A549 (cell line): ENCODE measurements around the gene LAP3. TPM values are rescaled to one million over a fixed set of nuclear protein-coding genes. Genes with fewer than 3 reads are reported as not detected.

Source experiments
- ATAC-seq, 2 experiments: fragments of 200-7000 bp in 1 of 2; fragments of >200 bp in 1 of 2; cut with Nextera tagmentation in 1 of 2; cut with Tn5 transposase in 1 of 2; 3 replicates each; pipeline versions ENCODE4 v1.8.0 to v1.9.1; 2018 to 2020; ENCODE audit warnings: mild to moderate bottlenecking in 1 of 2, moderate library complexity in 1 of 2
- CTCF ChIA-PET: fragments of 300-600 bp; sonication (Branson Sonifier 250); formaldehyde crosslinking; extraction: SDS; loops from one replicate; lab custom pipeline; 2021; ENCODE audit warnings: antibody characterized with exemption, inconsistent platforms; lab: Yijun Ruan, JAX
- POLR2A ChIA-PET: fragments of 350-600 bp; formaldehyde crosslinking; extraction: SDS; loops from one replicate; lab custom pipeline; 2021; ENCODE audit warnings: antibody characterized with exemption, inconsistent platforms; lab: Yijun Ruan, JAX
- DNase-seq, 2 experiments: peaks; one replicate each; pipeline versions ENCODE4 v3.0.0 to v3.0.0-alpha.2; 2011 to 2016; ENCODE audit warnings: low read depth in 1 of 2, low spot score in 1 of 2
- FAIRE-seq: peaks from 2 replicates; lab custom pipeline; 2011; peaks lifted over from hg19 to GRCh38; lab: Jason Lieb, UNC
- H3K27ac ChIP-seq, 2 experiments: fragments of >200 bp; sonication (Bioruptor Twin); formaldehyde crosslinking; 3 replicates each; pipeline ENCODE4 v1.5.1; 2016 to 2017
- H3K4me1 ChIP-seq: fragments of >200 bp; sonication (Bioruptor Twin); formaldehyde crosslinking; 3 replicates; pipeline ENCODE4 v1.6.1; 2016
- H3K4me2 ChIP-seq: fragments of >200 bp; sonication (Bioruptor Twin); formaldehyde crosslinking; 3 replicates; pipeline ENCODE4 v1.6.1; 2016
- H3K4me3 ChIP-seq: fragments of >200 bp; sonication (Bioruptor Twin); formaldehyde crosslinking; 3 replicates; pipeline ENCODE4 v1.5.1; 2016
- H3K9me3 ChIP-seq: fragments of >200 bp; sonication (Bioruptor Twin); formaldehyde crosslinking; 3 replicates; pipeline ENCODE4 v1.6.1; 2016
- BHLHE40 ChIP-seq: IDR thresholded peaks from 2 replicates; pipeline ENCODE4 v1.6.1; 2012; ENCODE audit warnings: low read depth, low read length, inconsistent platforms
- CBX2 ChIP-seq: fragments of 200-600 bp; sonication (generic); IDR thresholded peaks from 2 replicates; pipeline ENCODE4 v1.6.1; 2016; ENCODE audit warnings: low read depth, mild to moderate bottlenecking, borderline replicate concordance
- CBX8 ChIP-seq: fragments of 200-600 bp; sonication (generic); IDR thresholded peaks from 2 replicates; pipeline ENCODE4 v1.6.1; 2016
- EHF ChIP-seq: fragments of 250-450 bp; sonication (Bioruptor Pico); IDR thresholded peaks from 2 replicates; pipeline ENCODE4 v1.5.0; 2020; ENCODE audit warnings: mild to moderate bottlenecking
- EP300 ChIP-seq, 2 experiments: fragments of >200 bp; sonication (Bioruptor Twin); formaldehyde crosslinking; IDR thresholded peaks; 2 replicates in 1 of 2; 3 replicates in 1 of 2; pipeline ENCODE4 v1.6.1; 2016 to 2017
- ESRRA ChIP-seq: fragments of 150-350 bp; IDR thresholded peaks from 2 replicates; pipeline ENCODE4 v1.6.1; 2014; ENCODE audit warnings: mild to moderate bottlenecking, low read length, borderline replicate concordance
- FOSB ChIP-seq: fragments of 250-450 bp; sonication (Bioruptor Pico); IDR thresholded peaks from 2 replicates; pipeline ENCODE4 v1.5.0; 2020; ENCODE audit warnings: mild to moderate bottlenecking, moderate library complexity
- FOSL2 ChIP-seq, 2 experiments: fragments of 450-650 bp in 1 of 2; fragments of >200 bp in 1 of 2; sonication (Bioruptor Twin) in 1 of 2; formaldehyde crosslinking; IDR thresholded peaks; 2 replicates each; pipeline versions ENCODE4 v1.5.0 to v1.6.1; 2016 to 2020; ENCODE audit warnings: mild to moderate bottlenecking in 1 of 2, moderate library complexity in 1 of 2
- FOXS1 ChIP-seq: fragments of 250-450 bp; sonication (Bioruptor Pico); IDR thresholded peaks from 2 replicates; pipeline ENCODE4 v1.5.0; 2020; ENCODE audit warnings: mild to moderate bottlenecking, moderate library complexity
- HDAC2 ChIP-seq: fragments of 200-600 bp; sonication (generic); IDR thresholded peaks from 2 replicates; pipeline ENCODE4 v1.6.1; 2016
- HOXA7 ChIP-seq: fragments of 250-450 bp; sonication (Bioruptor Pico); IDR thresholded peaks from 2 replicates; pipeline ENCODE4 v1.5.0; 2020; ENCODE audit warnings: mild to moderate bottlenecking, moderate library complexity
- HOXB13 ChIP-seq: fragments of 250-450 bp; sonication (Bioruptor Pico); IDR thresholded peaks from 2 replicates; pipeline ENCODE4 v1.5.0; 2020; ENCODE audit warnings: low read depth, mild to moderate bottlenecking, moderate library complexity
- HOXB5 ChIP-seq: fragments of 250-450 bp; sonication (Bioruptor Pico); IDR thresholded peaks from 2 replicates; pipeline ENCODE4 v1.5.0; 2020; ENCODE audit warnings: mild to moderate bottlenecking, moderate library complexity
- JUN ChIP-seq, 2 experiments: fragments of >200 bp; sonication (Bioruptor Twin); formaldehyde crosslinking; IDR thresholded peaks; 2 replicates in 1 of 2; 3 replicates in 1 of 2; pipeline ENCODE4 v1.6.1; 2016 to 2017
- KDM5A ChIP-seq: fragments of 200-600 bp; sonication (generic); IDR thresholded peaks from 2 replicates; pipeline ENCODE4 v1.6.1; 2016; ENCODE audit warnings: antibody characterized with exemption, mild to moderate bottlenecking
- NFE2L2 ChIP-seq: fragments of 150-350 bp; conservative IDR thresholded peaks from 2 replicates; pipeline ENCODE4 v1.6.1; 2014; ENCODE audit warnings: low read length
- PHF8 ChIP-seq: fragments of 200-600 bp; sonication (generic); IDR thresholded peaks from 2 replicates; pipeline ENCODE4 v1.6.1; 2016; ENCODE audit warnings: low read depth, mild to moderate bottlenecking, antibody characterized with exemption, moderate library complexity, borderline replicate concordance
- POLR2AphosphoS2 ChIP-seq: conservative IDR thresholded peaks from 2 replicates; pipeline ENCODE4 v1.6.1; 2012; ENCODE audit warnings: low read length, improper control_type of control experiment, inconsistent platforms
- RAD21 ChIP-seq, 2 experiments: fragments of >200 bp in 1 of 2; sonication (Bioruptor Twin) in 1 of 2; formaldehyde crosslinking in 1 of 2; IDR thresholded peaks in 1 of 2; conservative IDR thresholded peaks in 1 of 2; 2 replicates in 1 of 2; 3 replicates in 1 of 2; pipeline ENCODE4 v1.6.1; 2012 to 2018; ENCODE audit warnings: inconsistent platforms in 1 of 2
- RCOR1 ChIP-seq: fragments of 150-350 bp; IDR thresholded peaks from 2 replicates; pipeline ENCODE4 v1.6.1; 2014; ENCODE audit warnings: antibody characterized with exemption, low read length, low read depth
- SMC3 ChIP-seq: fragments of >200 bp; sonication (Bioruptor Twin); formaldehyde crosslinking; IDR thresholded peaks from 3 replicates; pipeline ENCODE4 v1.6.1; 2018; ENCODE audit warnings: inconsistent platforms
- TFCP2L1 ChIP-seq: fragments of 250-450 bp; sonication (Bioruptor Pico); IDR thresholded peaks from 2 replicates; pipeline ENCODE4 v1.5.0; 2021; ENCODE audit warnings: mild to moderate bottlenecking
- TP53 ChIP-seq: fragments of 250-450 bp; sonication (Bioruptor Pico); IDR thresholded peaks from 2 replicates; pipeline ENCODE4 v1.5.0; 2021; ENCODE audit warnings: mild to moderate bottlenecking, moderate library complexity
- ZC3H11A ChIP-seq: fragments of 450-650 bp; IDR thresholded peaks from 2 replicates; pipeline ENCODE4 v1.6.1; 2014; ENCODE audit warnings: antibody characterized with exemption, mild to moderate bottlenecking
- WGBS: methylation state at CpG from one replicate; pipeline ENCODE4 v1.1.6; 2017; ENCODE audit errors: missing lambda C conversion rate; 5-methylcytosine and 5-hydroxymethylcytosine counted together
- polyA plus RNA-seq, 4 experiments: library from polyadenylated mRNA; depleted of rRNA in 3 of 4; stranded (reverse); fragments of >200 nt; fragmentation: RNase III in 1 of 4; extraction: RNeasy Plus Mini Kit Qiagen cat#74134 plus additional on column Dnase treatment in 1 of 4; gene quantifications; 2 replicates in 3 of 4; 3 replicates in 1 of 4; pipeline ENCODE4 v1.2.3, GENCODE V29; 2011 to 2017
- TF ChIP-seq, protein P1 (sequence below): fragments of >200 bp; sonication (Bioruptor Twin); formaldehyde crosslinking; IDR thresholded peaks from 3 replicates; pipeline ENCODE4 v1.6.1; 2016
- TF ChIP-seq, protein P2 (sequence below): fragments of >200 bp; sonication (Bioruptor Twin); formaldehyde crosslinking; IDR thresholded peaks from 2 replicates; pipeline ENCODE4 v1.6.1; 2016
- TF ChIP-seq, protein P3 (sequence below): fragments of 150-350 bp; IDR thresholded peaks from 2 replicates; pipeline ENCODE4 v1.6.1; 2014; ENCODE audit warnings: low read depth, mild to moderate bottlenecking, low read length
- TF ChIP-seq, protein P4 (sequence below): fragments of 250-450 bp; sonication (Bioruptor Pico); IDR thresholded peaks from 2 replicates; pipeline ENCODE4 v1.5.0; 2021; ENCODE audit warnings: mild to moderate bottlenecking, moderate library complexity, borderline replicate concordance
- TF ChIP-seq, protein P5 (sequence below): IDR thresholded peaks from 2 replicates; pipeline ENCODE4 v1.6.1; 2012; ENCODE audit warnings: low read depth, borderline replicate concordance

Gene LAP3
- polyA plus RNA-seq, 2 of the 4 experiments (the other 2 are of a cell fraction): 38.6 to 46.2 TPM

DNA sequence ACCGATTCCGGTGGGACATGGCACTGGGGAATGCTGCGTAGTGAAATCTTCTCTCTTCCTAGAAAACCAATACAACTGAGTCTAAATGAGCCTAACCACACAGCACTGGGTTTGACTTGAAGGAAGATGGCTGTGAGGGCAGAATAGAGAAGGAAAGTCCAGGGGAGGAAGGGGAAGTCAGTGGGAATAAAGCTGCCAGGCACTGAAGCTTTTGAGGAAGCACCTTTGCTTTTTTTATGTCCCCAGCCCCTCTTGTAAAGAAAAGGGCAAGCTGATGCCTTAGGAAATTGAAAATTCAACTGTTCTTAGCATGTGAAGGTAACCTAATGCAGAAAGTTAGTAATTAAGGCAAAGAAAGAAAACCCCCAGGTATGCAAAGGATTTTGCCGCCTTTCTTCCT lies 58.1 kb downstream of the LAP3 start:
- Histone ChIP-seq H3K4me1 (no peaks in the 10 kb centered on the region), H3K4me2 (no peak overlapping the region), H3K27ac (no peak overlapping the region), H3K9me3 (no peaks in the 10 kb centered on the region), H3K4me3 (no peak overlapping the region)
- TF ChIP-seq SMC3: no peak
- no peak for TF ChIP-seq HOXA7 (CRISPR knock-in tag)
- no peak for TF ChIP-seq FOSL2 (IDR thresholded peaks at IDR 0.05)
- no peak for TF ChIP-seq FOSL2 (CRISPR knock-in tag; IDR thresholded peaks at IDR 0.05)
- TF ChIP-seq TP53 (CRISPR knock-in tag): no peak
- TF ChIP-seq, protein P1, sequence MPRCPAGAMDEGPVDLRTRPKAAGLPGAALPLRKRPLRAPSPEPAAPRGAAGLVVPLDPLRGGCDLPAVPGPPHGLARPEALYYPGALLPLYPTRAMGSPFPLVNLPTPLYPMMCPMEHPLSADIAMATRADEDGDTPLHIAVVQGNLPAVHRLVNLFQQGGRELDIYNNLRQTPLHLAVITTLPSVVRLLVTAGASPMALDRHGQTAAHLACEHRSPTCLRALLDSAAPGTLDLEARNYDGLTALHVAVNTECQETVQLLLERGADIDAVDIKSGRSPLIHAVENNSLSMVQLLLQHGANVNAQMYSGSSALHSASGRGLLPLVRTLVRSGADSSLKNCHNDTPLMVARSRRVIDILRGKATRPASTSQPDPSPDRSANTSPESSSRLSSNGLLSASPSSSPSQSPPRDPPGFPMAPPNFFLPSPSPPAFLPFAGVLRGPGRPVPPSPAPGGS: no peak
- TF ChIP-seq PHF8: no peak
- TF ChIP-seq, protein P2, sequence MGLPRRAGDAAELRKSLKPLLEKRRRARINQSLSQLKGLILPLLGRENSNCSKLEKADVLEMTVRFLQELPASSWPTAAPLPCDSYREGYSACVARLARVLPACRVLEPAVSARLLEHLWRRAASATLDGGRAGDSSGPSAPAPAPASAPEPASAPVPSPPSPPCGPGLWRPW: no peak
- TF ChIP-seq TFCP2L1 (CRISPR knock-in tag): no peak
- TF ChIP-seq, protein P3, sequence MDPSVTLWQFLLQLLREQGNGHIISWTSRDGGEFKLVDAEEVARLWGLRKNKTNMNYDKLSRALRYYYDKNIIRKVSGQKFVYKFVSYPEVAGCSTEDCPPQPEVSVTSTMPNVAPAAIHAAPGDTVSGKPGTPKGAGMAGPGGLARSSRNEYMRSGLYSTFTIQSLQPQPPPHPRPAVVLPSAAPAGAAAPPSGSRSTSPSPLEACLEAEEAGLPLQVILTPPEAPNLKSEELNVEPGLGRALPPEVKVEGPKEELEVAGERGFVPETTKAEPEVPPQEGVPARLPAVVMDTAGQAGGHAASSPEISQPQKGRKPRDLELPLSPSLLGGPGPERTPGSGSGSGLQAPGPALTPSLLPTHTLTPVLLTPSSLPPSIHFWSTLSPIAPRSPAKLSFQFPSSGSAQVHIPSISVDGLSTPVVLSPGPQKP: no peak
- TF ChIP-seq NFE2L2: no peak
- TF ChIP-seq HDAC2: no peak
- no peak for TF ChIP-seq RAD21 (conservative IDR thresholded peaks at IDR 0.05 in 1 of 2, IDR thresholded peaks at IDR 0.05 in 1 of 2)
- TF ChIP-seq, protein P4, sequence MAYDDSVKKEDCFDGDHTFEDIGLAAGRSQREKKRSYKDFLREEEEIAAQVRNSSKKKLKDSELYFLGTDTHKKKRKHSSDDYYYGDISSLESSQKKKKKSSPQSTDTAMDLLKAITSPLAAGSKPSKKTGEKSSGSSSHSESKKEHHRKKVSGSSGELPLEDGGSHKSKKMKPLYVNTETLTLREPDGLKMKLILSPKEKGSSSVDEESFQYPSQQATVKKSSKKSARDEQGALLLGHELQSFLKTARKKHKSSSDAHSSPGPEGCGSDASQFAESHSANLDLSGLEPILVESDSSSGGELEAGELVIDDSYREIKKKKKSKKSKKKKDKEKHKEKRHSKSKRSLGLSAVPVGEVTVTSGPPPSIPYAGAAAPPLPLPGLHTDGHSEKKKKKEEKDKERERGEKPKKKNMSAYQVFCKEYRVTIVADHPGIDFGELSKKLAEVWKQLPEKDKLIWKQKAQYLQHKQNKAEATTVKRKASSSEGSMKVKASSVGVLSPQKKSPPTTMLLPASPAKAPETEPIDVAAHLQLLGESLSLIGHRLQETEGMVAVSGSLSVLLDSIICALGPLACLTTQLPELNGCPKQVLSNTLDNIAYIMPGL (CRISPR knock-in tag): no peak
- no peak for TF ChIP-seq CBX8
- TF ChIP-seq HOXB13 (CRISPR knock-in tag): no peak
- no peak for TF ChIP-seq RCOR1
- TF ChIP-seq FOSB: no peak
- DNase-seq: no peak
- WGBS: 92% methylated on average over 4 of the region's 4 CpGs
- no peak for ATAC-seq
- FAIRE-seq: no peak
- CTCF ChIA-PET: interaction anchor here (2.1 kb wide), 1 partner anchor 90 kb away, joined by 6 read pairs; no protein-coding TSS in a partner anchor
- POLR2A ChIA-PET: no interaction called here

DNA sequence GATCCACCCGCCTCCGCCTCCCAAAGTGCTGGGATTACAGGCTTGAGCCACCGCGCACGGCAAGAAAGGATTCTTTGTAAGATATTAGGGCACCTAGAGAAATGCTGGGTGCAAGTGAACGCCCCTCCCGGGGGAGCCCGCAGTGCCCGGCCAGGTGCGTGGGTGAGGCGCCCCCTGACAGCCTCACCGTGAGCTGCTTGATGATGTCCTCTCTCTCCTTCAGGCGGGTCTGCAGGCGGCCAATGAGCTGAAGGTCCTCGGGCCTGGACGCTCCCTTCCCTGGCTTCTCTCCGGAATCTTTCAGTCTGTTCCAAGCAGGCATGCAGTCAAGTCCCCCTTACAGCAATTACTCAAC lies 59.3 kb downstream of the LAP3 start:
- TF ChIP-seq ZC3H11A (no peak), EHF (CRISPR knock-in tag) (no peak), FOXS1 (no peak), HOXB5 (CRISPR knock-in tag) (no peak), RAD21 (conservative IDR thresholded peaks at IDR 0.05 in 1 of 2, IDR thresholded peaks at IDR 0.05 in 1 of 2) (no peak), EP300 (IDR thresholded peaks at IDR 0.05) (no peak), HOXA7 (CRISPR knock-in tag) (no peak), BHLHE40 (no peak), CBX2 (no peak), KDM5A (no peak), ESRRA (no peak), JUN (IDR thresholded peaks at IDR 0.05) (no peak), POLR2AphosphoS2 (no peak)
- TF ChIP-seq, protein P2: no peak
- TF ChIP-seq, protein P5, sequence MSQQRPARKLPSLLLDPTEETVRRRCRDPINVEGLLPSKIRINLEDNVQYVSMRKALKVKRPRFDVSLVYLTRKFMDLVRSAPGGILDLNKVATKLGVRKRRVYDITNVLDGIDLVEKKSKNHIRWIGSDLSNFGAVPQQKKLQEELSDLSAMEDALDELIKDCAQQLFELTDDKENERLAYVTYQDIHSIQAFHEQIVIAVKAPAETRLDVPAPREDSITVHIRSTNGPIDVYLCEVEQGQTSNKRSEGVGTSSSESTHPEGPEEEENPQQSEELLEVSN: no peak
- CTCF ChIA-PET: interaction anchor here (0.6 to 2.4 kb wide), 11 partner anchors 9 to 958 kb away, joined by 3 to 9 read pairs (median 3); no protein-coding TSS in a partner anchor
- Histone ChIP-seq H3K9me3 (no peaks in the 10 kb centered on the region), H3K4me2 (no peak overlapping the region), H3K4me3 (no peak overlapping the region), H3K27ac (no peak overlapping the region), H3K4me1 (no peaks in the 10 kb centered on the region)
- FAIRE-seq (no peak), DNase-seq (no peak), ATAC-seq (peak; percentile 47 to 49; a peak in 5 of 6 replicates)
- 98% methylated on average over 5 of the region's 17 CpGs for WGBS
- POLR2A ChIA-PET: no interaction called here
